Measurements from ENCODE around the gene QPRT.

Gene QPRT

DNA sequence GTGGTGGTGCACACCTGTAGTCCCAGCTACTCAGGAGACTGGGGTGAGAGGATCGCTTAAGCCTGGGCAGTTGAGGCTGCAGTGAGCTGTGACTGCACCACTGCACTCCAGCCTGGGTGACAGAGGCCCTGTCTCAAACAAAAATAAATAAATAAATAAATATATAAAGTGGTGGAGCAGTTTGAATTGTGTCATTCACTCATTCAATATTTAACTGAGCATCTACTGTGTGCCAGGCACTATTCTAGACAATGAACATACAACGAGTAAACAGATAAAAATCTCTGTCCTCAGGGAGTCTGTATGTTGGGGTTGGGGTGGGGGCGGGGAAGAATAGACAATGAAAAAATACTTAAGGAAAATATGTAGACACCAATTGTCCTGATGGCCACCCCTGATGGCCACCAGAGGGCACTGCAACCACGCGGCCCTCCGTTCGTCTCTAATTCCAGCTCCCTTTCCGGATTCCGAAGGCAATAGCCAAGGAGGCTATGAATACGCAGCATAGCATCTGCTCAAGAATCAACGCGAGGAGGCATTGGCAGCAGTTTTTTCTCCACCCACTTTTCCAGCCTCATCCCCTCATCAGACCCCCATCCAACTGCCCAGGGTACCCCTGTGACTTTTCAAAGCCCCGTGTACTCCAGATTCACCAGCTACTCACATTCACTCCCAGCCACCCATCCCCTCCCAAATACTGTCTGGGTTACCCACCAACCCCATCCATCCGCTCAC is 21.4 kb downstream of the QPRT start (continued):
- TF ChIP-seq CTCF (tag by site-specific recombination; IDR thresholded peaks at IDR 0.05) (peak; percentile 75), ZNF530 (tag by site-specific recombination; IDR thresholded peaks at IDR 0.05; ENCODE audit: low read depth) (no peak), IKZF3 (tag by site-specific recombination; IDR thresholded peaks at IDR 0.05) (peak; percentile 90), GLI2 (tag by site-specific recombination; IDR thresholded peaks at IDR 0.05; ENCODE audit: borderline replicate concordance, low read depth) (no peak), ZEB2 (tag by site-specific recombination; IDR thresholded peaks at IDR 0.05) (0 out of 2 replicates have a peak, but pooled peaks have one; percentile 30), ZNF596 (tag by site-specific recombination; IDR thresholded peaks at IDR 0.05) (no peak), KLF10 (tag by site-specific recombination; IDR thresholded peaks at IDR 0.05) (peak; percentile 49; the same call in 1 of the 2 replicates), ZNF664 (tag by site-specific recombination; IDR thresholded peaks at IDR 0.05) (peak; percentile 78; the same call in 1 of the 2 replicates), SP7 (tag by site-specific recombination; IDR thresholded peaks at IDR 0.05) (peak; percentile 20; the same call in 1 of the 2 replicates), ZNF701 (tag by site-specific recombination; IDR thresholded peaks at IDR 0.05) (no peak), ZNF335 (tag by site-specific recombination; conservative IDR thresholded peaks at IDR 0.05) (peak; percentile 43), ZBTB17 (tag by site-specific recombination; IDR thresholded peaks at IDR 0.05) (peak; percentile 45; the same call in 1 of the 2 replicates), ZXDB (tag by site-specific recombination; IDR thresholded peaks at IDR 0.05) (no peak)
- TF ChIP-seq, protein P1, sequence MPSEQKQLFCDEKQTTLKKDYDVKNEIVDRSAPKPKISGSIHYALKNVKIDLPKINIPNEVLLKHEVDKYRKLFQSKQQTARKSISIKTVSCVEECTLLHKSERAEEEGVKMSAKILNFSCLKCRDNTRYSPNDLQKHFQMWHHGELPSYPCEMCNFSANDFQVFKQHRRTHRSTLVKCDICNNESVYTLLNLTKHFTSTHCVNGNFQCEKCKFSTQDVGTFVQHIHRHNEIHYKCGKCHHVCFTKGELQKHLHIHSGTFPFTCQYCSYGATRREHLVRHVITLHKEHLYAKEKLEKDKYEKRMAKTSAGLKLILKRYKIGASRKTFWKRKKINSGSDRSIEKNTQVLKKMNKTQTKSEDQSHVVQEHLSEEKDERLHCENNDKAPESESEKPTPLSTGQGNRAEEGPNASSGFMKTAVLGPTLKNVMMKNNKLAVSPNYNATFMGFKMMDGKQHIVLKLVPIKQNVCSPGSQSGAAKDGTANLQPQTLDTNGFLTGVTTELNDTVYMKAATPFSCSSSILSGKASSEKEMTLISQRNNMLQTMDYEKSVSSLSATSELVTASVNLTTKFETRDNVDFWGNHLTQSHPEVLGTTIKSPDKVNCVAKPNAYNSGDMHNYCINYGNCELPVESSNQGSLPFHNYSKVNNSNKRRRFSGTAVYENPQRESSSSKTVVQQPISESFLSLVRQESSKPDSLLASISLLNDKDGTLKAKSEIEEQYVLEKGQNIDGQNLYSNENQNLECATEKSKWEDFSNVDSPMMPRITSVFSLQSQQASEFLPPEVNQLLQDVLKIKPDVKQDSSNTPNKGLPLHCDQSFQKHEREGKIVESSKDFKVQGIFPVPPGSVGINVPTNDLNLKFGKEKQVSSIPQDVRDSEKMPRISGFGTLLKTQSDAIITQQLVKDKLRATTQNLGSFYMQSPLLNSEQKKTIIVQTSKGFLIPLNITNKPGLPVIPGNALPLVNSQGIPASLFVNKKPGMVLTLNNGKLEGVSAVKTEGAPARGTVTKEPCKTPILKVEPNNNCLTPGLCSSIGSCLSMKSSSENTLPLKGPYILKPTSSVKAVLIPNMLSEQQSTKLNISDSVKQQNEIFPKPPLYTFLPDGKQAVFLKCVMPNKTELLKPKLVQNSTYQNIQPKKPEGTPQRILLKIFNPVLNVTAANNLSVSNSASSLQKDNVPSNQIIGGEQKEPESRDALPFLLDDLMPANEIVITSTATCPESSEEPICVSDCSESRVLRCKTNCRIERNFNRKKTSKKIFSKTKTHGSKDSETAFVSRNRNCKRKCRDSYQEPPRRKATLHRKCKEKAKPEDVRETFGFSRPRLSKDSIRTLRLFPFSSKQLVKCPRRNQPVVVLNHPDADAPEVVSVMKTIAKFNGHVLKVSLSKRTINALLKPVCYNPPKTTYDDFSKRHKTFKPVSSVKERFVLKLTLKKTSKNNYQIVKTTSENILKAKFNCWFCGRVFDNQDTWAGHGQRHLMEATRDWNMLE (tag by site-specific recombination; conservative IDR thresholded peaks at IDR 0.05; ENCODE audit: low read depth), result no peak; the same call in 1 of the 2 replicates
- TF ChIP-seq, protein P2, sequence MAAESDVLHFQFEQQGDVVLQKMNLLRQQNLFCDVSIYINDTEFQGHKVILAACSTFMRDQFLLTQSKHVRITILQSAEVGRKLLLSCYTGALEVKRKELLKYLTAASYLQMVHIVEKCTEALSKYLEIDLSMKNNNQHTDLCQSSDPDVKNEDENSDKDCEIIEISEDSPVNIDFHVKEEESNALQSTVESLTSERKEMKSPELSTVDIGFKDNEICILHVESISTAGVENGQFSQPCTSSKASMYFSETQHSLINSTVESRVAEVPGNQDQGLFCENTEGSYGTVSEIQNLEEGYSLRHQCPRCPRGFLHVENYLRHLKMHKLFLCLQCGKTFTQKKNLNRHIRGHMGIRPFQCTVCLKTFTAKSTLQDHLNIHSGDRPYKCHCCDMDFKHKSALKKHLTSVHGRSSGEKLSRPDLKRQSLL (tag by site-specific recombination; IDR thresholded peaks at IDR 0.05), result no peak

DNA sequence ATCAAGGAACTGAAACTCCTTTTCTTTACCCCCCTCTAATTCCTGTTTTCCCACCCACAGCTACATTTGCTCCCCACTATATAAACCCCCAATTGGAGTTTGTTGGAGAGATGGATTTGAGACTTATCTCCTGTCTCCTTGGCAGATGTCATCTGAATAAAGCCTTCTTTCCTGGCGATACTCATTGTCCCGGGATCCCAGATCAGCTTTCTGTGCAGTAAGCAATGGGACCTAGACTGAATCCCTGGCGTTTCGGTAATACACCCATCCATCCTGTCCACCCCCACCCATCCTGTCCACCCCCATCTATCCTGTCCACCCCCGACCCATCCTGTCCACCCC is 22.2 kb downstream of the QPRT start:
- no peaks in the 10 kb centered on the region for H3K9me3 ChIP-seq (ENCODE audit: control insufficient read depth, insufficient read depth, low read depth, low read length)
- ChIA-PET CTCF (interaction anchor here (0.6 to 5.2 kb wide), 12 partner anchors 9 to 331 kb away, joined by 3 to 47 read pairs (median 8); partner anchors contain the start of gene TLCD3B), POLR2A (interaction anchor here (0.5 to 1.6 kb wide), 6 partner anchors 17 to 166 kb away, joined by 3 to 7 read pairs (median 4); partner anchors contain the start of genes KIF22 and PAGR1)
- H3K36me3 ChIP-seq (ENCODE audit: control insufficient read depth in 2 of 2, insufficient read depth in 1 of 2, low read length in 2 of 2), result peaks cover 0 to 8% of the 10 kb centered on the region in 2 experiments; a peak in 1 of 3 replicates
- no peaks in the 10 kb centered on the region for H3K4me1 ChIP-seq (ENCODE audit: control insufficient read depth, insufficient read depth, low read length)
- H3K4me3 ChIP-seq (ENCODE audit: low read depth, low read length), result no peak overlapping the region
- H3K27ac ChIP-seq (ENCODE audit: extremely low read depth, low read depth, low read length), result no peak overlapping the region
- TF ChIP-seq, protein P3, sequence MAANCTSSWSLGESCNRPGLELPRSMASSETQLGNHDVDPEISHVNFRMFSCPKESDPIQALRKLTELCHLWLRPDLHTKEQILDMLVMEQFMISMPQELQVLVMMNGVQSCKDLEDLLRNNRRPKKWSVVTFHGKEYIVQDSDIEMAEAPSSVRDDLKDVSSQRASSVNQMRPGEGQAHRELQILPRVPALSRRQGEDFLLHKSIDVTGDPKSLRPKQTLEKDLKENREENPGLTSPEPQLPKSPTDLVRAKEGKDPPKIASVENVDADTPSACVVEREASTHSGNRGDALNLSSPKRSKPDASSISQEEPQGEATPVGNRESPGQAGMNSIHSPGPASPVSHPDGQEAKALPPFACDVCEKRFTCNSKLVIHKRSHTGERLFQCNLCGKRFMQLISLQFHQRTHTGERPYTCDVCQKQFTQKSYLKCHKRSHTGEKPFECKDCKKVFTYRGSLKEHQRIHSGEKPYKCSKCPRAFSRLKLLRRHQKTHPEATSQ (tag by site-specific recombination; IDR thresholded peaks at IDR 0.05), result no peak
- peak; percentile 84; the same call in 1 of the 2 replicates for TF ChIP-seq EGR2 (tag by site-specific recombination; IDR thresholded peaks at IDR 0.05; ENCODE audit: low read depth)
